Duodenal mucosa (tissue), 2 donors: Measurements from ENCODE around the gene GNAZ.

Experiments
- H3K27ac ChIP-seq: one replicate; pipeline ENCODE4 v1.7.0; 2013; ENCODE audit warnings: low read depth, low read length
- H3K27me3 ChIP-seq, 2 donors: one replicate each; pipeline ENCODE4 v1.7.0; 2013; ENCODE audit warnings: low read length in 2 of 2, control low read depth in 1 of 2; ENCODE audit not compliant: insufficient read depth in 2 of 2, control insufficient read depth in 1 of 2
- H3K36me3 ChIP-seq, 2 donors: one replicate each; pipeline ENCODE4 v1.7.0; 2013; ENCODE audit warnings: low read length in 2 of 2, control low read depth in 1 of 2; ENCODE audit not compliant: insufficient read depth in 2 of 2, control insufficient read depth in 1 of 2
- H3K4me1 ChIP-seq, 2 donors: one replicate each; pipeline ENCODE4 v1.7.0; 2013; ENCODE audit warnings: low read length in 2 of 2, control low read depth in 1 of 2; ENCODE audit not compliant: insufficient read depth in 2 of 2, control insufficient read depth in 1 of 2
- H3K4me3 ChIP-seq, 2 donors: one replicate each; pipeline ENCODE4 v1.7.0; 2013; ENCODE audit warnings: low read length in 2 of 2, low read depth in 1 of 2
- H3K9ac ChIP-seq, 2 donors: one replicate each; pipeline ENCODE4 v1.7.0; 2013; ENCODE audit warnings: low read length in 2 of 2, low read depth in 1 of 2
- H3K9me3 ChIP-seq, 2 donors: one replicate each; pipeline ENCODE4 v1.7.0; 2013; ENCODE audit warnings: low read length in 2 of 2, control low read depth in 1 of 2; ENCODE audit not compliant: control insufficient read depth in 1 of 2

The GNAZ gene

GRCh38 chr22:23058481-23059283 is 11.6 kb upstream of the GNAZ start:
- H3K9me3 ChIP-seq = peaks cover 0 to 8% of the 10 kb centered on the region in 2 donors
- no peaks in the 10 kb centered on the region for H3K36me3 ChIP-seq
- H3K9ac ChIP-seq = no peak overlapping the region
- no peak overlapping the region for H3K4me3 ChIP-seq
- no peaks in the 10 kb centered on the region for H3K27me3 ChIP-seq
- H3K27ac ChIP-seq = no peak overlapping the region
- no peaks in the 10 kb centered on the region for H3K4me1 ChIP-seq

GRCh38 chr22:23059284-23059948 is 10.9 kb upstream of the GNAZ start:
- no peak overlapping the region for H3K4me3 ChIP-seq
- H3K36me3 ChIP-seq = no peaks in the 10 kb centered on the region
- H3K27ac ChIP-seq = no peak overlapping the region
- no peaks in the 10 kb centered on the region for H3K4me1 ChIP-seq
- no peak overlapping the region for H3K9ac ChIP-seq
- H3K9me3 ChIP-seq = peaks cover 0 to 8% of the 10 kb centered on the region in 2 donors
- no peaks in the 10 kb centered on the region for H3K27me3 ChIP-seq

- Histone ChIP-seq H3K4me3 (no peak overlapping the region), H3K27me3 (no peaks in the 10 kb centered on the region), H3K4me1 (no peaks in the 10 kb centered on the region), H3K27ac (no peak overlapping the region), H3K9me3 (peaks cover 0 to 8% of the 10 kb centered on the region in 2 donors), H3K36me3 (no peaks in the 10 kb centered on the region), H3K9ac (no peak overlapping the region)
Measured at GRCh38 chr22:23060612-23061400, 9.5 kb upstream of the GNAZ start.

- Histone ChIP-seq H3K9ac (no peak overlapping the region), H3K9me3 (peaks cover 0 to 4% of the 10 kb centered on the region in 2 donors), H3K4me1 (no peaks in the 10 kb centered on the region), H3K36me3 (no peaks in the 10 kb centered on the region), H3K4me3 (no peak overlapping the region), H3K27me3 (no peaks in the 10 kb centered on the region), H3K27ac (no peak overlapping the region)
Measured at GRCh38 chr22:23061471-23062280, 8.6 kb upstream of the GNAZ start.

GRCh38 chr22:23062616-23063538 is 7.4 kb upstream of the GNAZ start:
- Histone ChIP-seq H3K4me3 (no peak overlapping the region), H3K27ac (no peak overlapping the region), H3K4me1 (no peaks in the 10 kb centered on the region), H3K36me3 (no peaks in the 10 kb centered on the region), H3K9ac (no peak overlapping the region), H3K27me3 (no peaks in the 10 kb centered on the region), H3K9me3 (no peaks in the 10 kb centered on the region)

- Histone ChIP-seq H3K27me3 (peaks cover 0 to 6% of the 10 kb centered on the region in 2 donors), H3K4me3 (no peak overlapping the region), H3K27ac (no peak overlapping the region), H3K9ac (no peak overlapping the region), H3K9me3 (no peaks in the 10 kb centered on the region), H3K4me1 (no peaks in the 10 kb centered on the region), H3K36me3 (no peaks in the 10 kb centered on the region)
Measured at GRCh38 chr22:23063539-23064380, 6.6 kb upstream of the GNAZ start.

GRCh38 chr22:23064381-23065068 is 5.8 kb upstream of the GNAZ start:
- Histone ChIP-seq H3K36me3 (no peaks in the 10 kb centered on the region), H3K9ac (no peak overlapping the region), H3K4me3 (no peak overlapping the region), H3K27ac (no peak overlapping the region), H3K4me1 (peaks cover 1 to 2% of the 10 kb centered on the region in 2 donors), H3K9me3 (no peaks in the 10 kb centered on the region), H3K27me3 (peaks cover 0 to 10% of the 10 kb centered on the region in 2 donors)

GRCh38 chr22:23065069-23065451 is 5.3 kb upstream of the GNAZ start:
- Histone ChIP-seq H3K4me1 (peaks cover 4 to 6% of the 10 kb centered on the region in 2 donors), H3K36me3 (no peaks in the 10 kb centered on the region), H3K9me3 (no peaks in the 10 kb centered on the region), H3K27ac (no peak overlapping the region), H3K27me3 (peaks cover 0 to 10% of the 10 kb centered on the region in 2 donors), H3K4me3 (no peak overlapping the region), H3K9ac (no peak overlapping the region)
